Measurements from ENCODE around the gene LAMA2.

The LAMA2 gene

GRCh38 chr6:129253727-129254126 is 370.8 kb downstream of the LAMA2 start:
- H3K9me2 ChIP-seq (ENCODE audit: low read depth, low read length), result no peaks in the 10 kb centered on the region
- H3K4me3 ChIP-seq (ENCODE audit: low read depth, low read length, poor library complexity, severe bottlenecking), result no peak overlapping the region
- no peaks in the 10 kb centered on the region for H3K79me2 ChIP-seq (ENCODE audit: insufficient read depth, low read length)
- no peaks in the 10 kb centered on the region for H3K9me3 ChIP-seq (ENCODE audit: low read length)
- no peaks in the 10 kb centered on the region for H3K27me3 ChIP-seq (ENCODE audit: insufficient read depth, low read length)
- no peaks in the 10 kb centered on the region for H4K20me1 ChIP-seq (ENCODE audit: insufficient read depth, low read length)
- H3K9ac ChIP-seq (ENCODE audit: low read length), result no peak overlapping the region
- H3K4me1 ChIP-seq (ENCODE audit: insufficient read depth, low read length, severe bottlenecking), result no peaks in the 10 kb centered on the region
- TF ChIP-seq CTCF (IDR thresholded peaks at IDR 0.05; ENCODE audit: low read length) (no peak), EZH2 (IDR thresholded peaks at IDR 0.05; ENCODE audit: borderline replicate concordance, low read length) (no peak)
- H2AFZ ChIP-seq (ENCODE audit: low read length), result no peak overlapping the region
- no peak overlapping the region for H3K27ac ChIP-seq (ENCODE audit: low read depth, low read length, poor library complexity, severe bottlenecking)
- no peaks in the 10 kb centered on the region for H3K36me3 ChIP-seq (ENCODE audit: insufficient read depth, low read length)
- H3F3A ChIP-seq (ENCODE audit: insufficient read depth, low read length), result no peaks in the 10 kb centered on the region
- H3K4me2 ChIP-seq (ENCODE audit: low read length), result no peak overlapping the region

- Histone ChIP-seq H3K9me2 (ENCODE audit: low read depth, low read length) (no peaks in the 10 kb centered on the region), H3K4me3 (ENCODE audit: low read depth, low read length, poor library complexity, severe bottlenecking) (no peak overlapping the region), H2AFZ (ENCODE audit: low read length) (no peak overlapping the region), H3K36me3 (ENCODE audit: insufficient read depth, low read length) (no peaks in the 10 kb centered on the region), H3K4me2 (ENCODE audit: low read length) (no peak overlapping the region), H3K27me3 (ENCODE audit: insufficient read depth, low read length) (no peaks in the 10 kb centered on the region), H3F3A (ENCODE audit: insufficient read depth, low read length) (no peaks in the 10 kb centered on the region), H3K9me3 (ENCODE audit: low read length) (no peaks in the 10 kb centered on the region), H4K20me1 (ENCODE audit: insufficient read depth, low read length) (no peaks in the 10 kb centered on the region), H3K9ac (ENCODE audit: low read length) (no peak overlapping the region), H3K27ac (ENCODE audit: low read depth, low read length, poor library complexity, severe bottlenecking) (no peak overlapping the region), H3K79me2 (ENCODE audit: insufficient read depth, low read length) (no peaks in the 10 kb centered on the region), H3K4me1 (ENCODE audit: insufficient read depth, low read length, severe bottlenecking) (no peaks in the 10 kb centered on the region)
- TF ChIP-seq CTCF (IDR thresholded peaks at IDR 0.05; ENCODE audit: low read length) (no peak), EZH2 (IDR thresholded peaks at IDR 0.05; ENCODE audit: borderline replicate concordance, low read length) (no peak)
These were observed 374.3 kb downstream of the LAMA2 start for GRCh38 chr6:129257196-129257595.

GRCh38 chr6:129262661-129263060 is 379.7 kb downstream of the LAMA2 start:
- H3K27me3 ChIP-seq (ENCODE audit: insufficient read depth, low read length), result no peaks in the 10 kb centered on the region
- H3K4me2 ChIP-seq (ENCODE audit: low read length), result no peak overlapping the region
- no peak overlapping the region for H3K27ac ChIP-seq (ENCODE audit: low read depth, low read length, poor library complexity, severe bottlenecking)
- H4K20me1 ChIP-seq (ENCODE audit: insufficient read depth, low read length), result no peaks in the 10 kb centered on the region
- TF ChIP-seq CTCF (IDR thresholded peaks at IDR 0.05; ENCODE audit: low read length) (no peak), EZH2 (IDR thresholded peaks at IDR 0.05; ENCODE audit: borderline replicate concordance, low read length) (no peak)
- H3F3A ChIP-seq (ENCODE audit: insufficient read depth, low read length), result no peaks in the 10 kb centered on the region
- no peak overlapping the region for H3K9ac ChIP-seq (ENCODE audit: low read length)
- no peak overlapping the region for H2AFZ ChIP-seq (ENCODE audit: low read length)
- H3K36me3 ChIP-seq (ENCODE audit: insufficient read depth, low read length), result no peaks in the 10 kb centered on the region
- H3K79me2 ChIP-seq (ENCODE audit: insufficient read depth, low read length), result no peaks in the 10 kb centered on the region
- no peaks in the 10 kb centered on the region for H3K9me2 ChIP-seq (ENCODE audit: low read depth, low read length)
- H3K4me1 ChIP-seq (ENCODE audit: insufficient read depth, low read length, severe bottlenecking), result no peaks in the 10 kb centered on the region
- H3K9me3 ChIP-seq (ENCODE audit: low read length), result no peaks in the 10 kb centered on the region
- H3K4me3 ChIP-seq (ENCODE audit: low read depth, low read length, poor library complexity, severe bottlenecking), result no peak overlapping the region
